ENCODE results near the gene SLC27A5.
A peak's percentile ranks its signal among the peaks of the same experiment; 100 is the strongest.
"Not testable (repeated sequence)": the region's sequence is repeated elsewhere in the genome, so short reads cannot be mapped to it uniquely, and the experiment has no call there.

Gene SLC27A5

GRCh38 chr19:58471736-58472135, 40.1 kb downstream of the SLC27A5 start:
- Histone ChIP-seq H3K4me3 (ENCODE audit: low read depth, low read length) (no peak overlapping the region), H3K4me1 (peaks cover 13% of the 10 kb centered on the region), H3K9ac (no peak overlapping the region), H3K27me3 (ENCODE audit: control insufficient read depth, insufficient read depth, low read length) (no peaks in the 10 kb centered on the region), H2AFZ (no peak overlapping the region), H3K4me2 (ENCODE audit: low read length) (no peak overlapping the region), H3K36me3 (ENCODE audit: control insufficient read depth, insufficient read depth, low read length) (no peaks in the 10 kb centered on the region), H3K79me2 (peaks cover 13% of the 10 kb centered on the region), H3K9me3 (ENCODE audit: control insufficient read depth, low read length) (no peaks in the 10 kb centered on the region), H3K27ac (no peak overlapping the region)
- TF ChIP-seq CTCF (IDR thresholded peaks at IDR 0.05), result no peak

GRCh38 chr19:58470837-58471543, 40.8 kb downstream of the SLC27A5 start:
- not testable (repeated sequence) for H3K36me3 ChIP-seq (ENCODE audit: control insufficient read depth, insufficient read depth, low read length); H3K27me3 ChIP-seq (ENCODE audit: control insufficient read depth, insufficient read depth, low read length); H3K9ac ChIP-seq; H2AFZ ChIP-seq; H3K27ac ChIP-seq; H3K4me3 ChIP-seq (ENCODE audit: low read depth, low read length); H3K4me1 ChIP-seq; H3K4me2 ChIP-seq (ENCODE audit: low read length); H3K9me3 ChIP-seq (ENCODE audit: control insufficient read depth, low read length)
- H3K79me2 ChIP-seq, result peaks cover 13% of the 10 kb centered on the region

- Histone ChIP-seq H3K4me3 (ENCODE audit: low read depth, low read length) (no peak overlapping the region), H3K27ac (no peak overlapping the region), H2AFZ (no peak overlapping the region), H3K9ac (no peak overlapping the region), H3K9me3 (ENCODE audit: control insufficient read depth, low read length) (no peaks in the 10 kb centered on the region), H3K36me3 (ENCODE audit: control insufficient read depth, insufficient read depth, low read length) (no peaks in the 10 kb centered on the region), H3K27me3 (ENCODE audit: control insufficient read depth, insufficient read depth, low read length) (no peaks in the 10 kb centered on the region), H3K79me2 (peaks cover 13% of the 10 kb centered on the region), H3K4me1 (peaks cover under 1% of the 10 kb centered on the region), H3K4me2 (ENCODE audit: low read length) (no peak overlapping the region)
- TF ChIP-seq CTCF (IDR thresholded peaks at IDR 0.05), result no peak
Measured at GRCh38 chr19:58469241-58470013, 42.4 kb downstream of the SLC27A5 start.

GRCh38 chr19:58468216-58468839, 43.5 kb downstream of the SLC27A5 start:
- Histone ChIP-seq H2AFZ (no peak overlapping the region), H3K79me2 (peaks cover 13% of the 10 kb centered on the region), H3K27ac (no peak overlapping the region), H3K9ac (no peak overlapping the region), H3K4me3 (ENCODE audit: low read depth, low read length) (no peak overlapping the region), H3K36me3 (ENCODE audit: control insufficient read depth, insufficient read depth, low read length) (no peaks in the 10 kb centered on the region), H3K9me3 (ENCODE audit: control insufficient read depth, low read length) (no peaks in the 10 kb centered on the region), H3K27me3 (ENCODE audit: control insufficient read depth, insufficient read depth, low read length) (no peaks in the 10 kb centered on the region), H3K4me1 (no peaks in the 10 kb centered on the region), H3K4me2 (ENCODE audit: low read length) (peak overlapping the region; percentile 14)
- no peak for TF ChIP-seq CTCF (IDR thresholded peaks at IDR 0.05)
